Measurements from ENCODE around the gene GATA6. TPM values are rescaled to one million over a fixed set of nuclear protein-coding genes. Genes with fewer than 3 reads are reported as not detected.

Gene GATA6
- total RNA-seq (2021; fragmentation: NEBNext Ultra II Directional; extraction: Animal tissue kit (Norgen Biotek cat#: 25700)) (0.09 and 0.25 TPM in 2 replicates), polyA plus RNA-seq (2011; rRNA removed) (0.02 TPM in 1 of 2 replicates, not detected in the other), polyA minus RNA-seq (2011; rRNA and poly(A)+ RNA removed) (0.06 TPM in 1 of 2 replicates, not detected in the other)
- polyA plus RNA-seq (2011; cell fraction: cytosol; rRNA removed), result not detected
- polyA plus RNA-seq (2011; cell fraction: nucleus; rRNA removed), result 0.03 TPM
- polyA plus RNA-seq (2012, experiment 1 of 2), result 0.09 to 0.19 TPM (median 0.18 TPM) in 3 of 4 replicates, not detected in the other
- 0.14 TPM for polyA plus RNA-seq (2012, experiment 2 of 2)
- polyA plus RNA-seq (2013, experiment 1 of 2), result not detected
- polyA plus RNA-seq (2013, experiment 2 of 2), result not detected
- not detected for polyA minus RNA-seq (2011; cell fraction: cytosol; rRNA and poly(A)+ RNA removed)
- polyA minus RNA-seq (2011; cell fraction: nucleus; rRNA and poly(A)+ RNA removed), result not detected
- long read RNA-seq, experiment 1, result 0 reads
- long read RNA-seq, experiment 2, result 0 reads

DNA sequence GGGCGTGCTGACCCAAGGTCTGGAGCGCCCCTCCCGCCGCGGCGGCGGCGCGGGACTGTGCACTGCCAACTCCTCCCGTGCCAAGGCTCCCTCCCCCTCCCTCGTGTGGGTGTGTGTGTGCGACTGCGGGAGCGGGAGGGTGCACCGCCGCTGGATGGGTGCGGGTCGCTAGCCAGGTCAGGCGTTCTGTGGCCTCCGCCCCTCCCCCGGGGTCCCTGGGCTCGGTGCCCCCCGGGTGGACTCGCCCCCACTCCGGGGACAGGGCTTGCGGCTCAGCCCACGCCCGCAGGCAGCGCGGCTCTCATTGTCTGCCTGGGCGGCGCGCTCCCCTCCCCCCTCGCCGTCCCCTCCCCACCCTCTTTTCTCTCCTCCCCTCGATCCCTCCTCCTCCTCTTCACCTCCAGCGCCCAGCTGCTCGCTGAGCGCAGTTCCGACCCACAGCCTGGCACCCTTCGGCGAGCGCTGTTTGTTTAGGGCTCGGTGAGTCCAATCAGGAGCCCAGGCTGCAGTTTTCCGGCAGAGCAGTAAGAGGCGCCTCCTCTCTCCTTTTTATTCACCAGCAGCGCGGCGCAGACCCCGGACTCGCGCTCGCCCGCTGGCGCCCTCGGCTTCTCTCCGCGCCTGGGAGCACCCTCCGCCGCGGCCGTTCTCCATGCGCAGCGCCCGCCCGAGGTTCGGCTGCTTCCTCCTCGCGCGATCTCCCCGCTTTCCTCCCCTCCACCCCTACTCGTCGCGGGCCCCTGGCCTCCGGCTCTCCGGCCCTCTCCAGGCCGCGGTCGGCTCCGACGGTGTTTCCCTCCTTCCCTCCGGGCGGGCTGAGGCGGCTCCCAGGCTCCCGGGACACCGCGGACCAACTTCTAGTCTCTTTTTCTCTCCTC, at the start of gene GATA6:
Gene GATA6 (plus strand): TSS at position 579 of the 878 bp plus-strand sequence. CDS start 1,556 bp downstream, outside the sequence.
- Histone ChIP-seq H3K27me3 (replicated peaks in 1 of 4; ENCODE audit: control insufficient read depth in 3 of 4, extremely low read depth in 1 of 4, insufficient read depth in 3 of 4, low read length in 3 of 4) (peaks cover 89 to 100% (median 96%) of the 10 kb centered on the region in 4 experiments), H2BK12ac (ENCODE audit: low read depth, low read length) (peak within 1 kb of the TSS; percentile 22; the same call in 1 of the 2 replicates), H2AK5ac (ENCODE audit: low read depth, low read length) (no peak within 1 kb of the TSS), H3K4ac (replicated peaks; ENCODE audit: insufficient read length, low read depth, low read length) (no peak within 1 kb of the TSS), H3K4me1 (replicated peaks in 1 of 4; ENCODE audit: control insufficient read depth in 3 of 4, insufficient read depth in 4 of 4, low read length in 3 of 4) (peaks cover 0 to 37% (median 15%) of the 10 kb centered on the region in 4 experiments; a peak in 6 of 7 replicates), H3K79me1 (ENCODE audit: low read depth, low read length) (no peaks in the 10 kb centered on the region), H3K27ac (ENCODE audit: low read depth, low read length) (no peak within 1 kb of the TSS), H3K18ac (ENCODE audit: extremely low read depth, low read length) (peak within 1 kb of the TSS; percentile 60; the same call in 1 of the 2 replicates), H3K23ac (ENCODE audit: insufficient read length) (no peak within 1 kb of the TSS), H4K20me1 (replicated peaks in 1 of 2; ENCODE audit: control insufficient read depth in 1 of 2, insufficient read depth in 2 of 2, low read length in 2 of 2) (peaks cover 26 to 30% of the 10 kb centered on the region in 2 experiments), H2BK15ac (ENCODE audit: low read length) (no peak within 1 kb of the TSS), H4K5ac (ENCODE audit: insufficient read length, low read depth, low read length) (no peak within 1 kb of the TSS), H2BK20ac (ENCODE audit: low read length) (0 out of 2 replicates have a peak within 1 kb of the TSS, but pooled peaks have one; percentile 61), H3K14ac (ENCODE audit: insufficient read length) (no peak within 1 kb of the TSS), H2BK5ac (ENCODE audit: low read depth, low read length) (no peak within 1 kb of the TSS), H4K91ac (replicated peaks; ENCODE audit: insufficient read length, low read length) (no peak within 1 kb of the TSS), H3K9ac (replicated peaks in 1 of 4; ENCODE audit: extremely low read depth in 1 of 4, low read depth in 3 of 4, low read length in 3 of 4) (no peak within 1 kb of the TSS), H3K23me2 (ENCODE audit: low read depth, low read length) (peaks cover 17% of the 10 kb centered on the region; the same call in 1 of the 2 replicates), H3K4me2 (ENCODE audit: insufficient read depth in 1 of 2, low read depth in 2 of 2, low read length in 2 of 2) (peak within 1 kb of the TSS; percentile 71 to 88), H4K8ac (ENCODE audit: extremely low read depth, insufficient read depth, low read length) (peak within 1 kb of the TSS; percentile 12), H3K4me3 (ENCODE audit: extremely low read depth in 1 of 4, insufficient read depth in 2 of 4, low read depth in 3 of 4, low read length in 4 of 4) (peak within 1 kb of the TSS; percentile 34 to 70 (median 50)), H3K36me3 (ENCODE audit: control insufficient read depth in 2 of 4, insufficient read depth in 4 of 4, low read length in 3 of 4) (peaks cover 0 to 19% (median 0%) of the 10 kb centered on the region in 4 experiments; a peak in 1 of 8 replicates), H3K56ac (replicated peaks; ENCODE audit: insufficient read length, low read depth, low read length) (no peak within 1 kb of the TSS), H3K79me2 (ENCODE audit: control insufficient read depth in 1 of 2, insufficient read depth in 2 of 2, low read length in 2 of 2) (no peaks in the 10 kb centered on the region), H3K9me3 (ENCODE audit: insufficient read depth in 2 of 2, low read depth in 1 of 2, low read length in 1 of 2) (no peaks in the 10 kb centered on the region), H2AFZ (ENCODE audit: low read length) (peak within 1 kb of the TSS; percentile 24; the same call in 1 of the 2 replicates), H2BK120ac (replicated peaks; ENCODE audit: low read depth, low read length) (no peak within 1 kb of the TSS)
- DNase-seq (ENCODE audit: low read depth in 1 of 2, low spot score in 2 of 2) (peak; percentile 80 to 87), FAIRE-seq (no peak)
- ChIA-PET CTCF (ENCODE audit: partially characterized antibody) (no interaction called here), POLR2A (ENCODE audit: partially characterized antibody) (no interaction called here)
- WGBS, 2 experiments (ENCODE audit: extremely low coverage in 1 of 2, insufficient coverage in 1 of 2, insufficient read length in 1 of 2, insufficient replicate concordance in 2 of 2, low coverage in 1 of 2, low lambda C conversion rate in 2 of 2, missing lambda C conversion rate in 1 of 2), result 2% methylated on average over 10 of the region's 87 CpGs; no CpG with 5 or more reads in 1 of the 2 experiments
- no peak for TF ChIP-seq CREB1 (IDR thresholded peaks at IDR 0.05)
- TF ChIP-seq RNF2 (IDR thresholded peaks at IDR 0.05; ENCODE audit: borderline replicate concordance, low read depth, low read length, missing control alignments, poor library complexity, severe bottlenecking), result peak; percentile 23
- 0 out of 4 replicates have a peak, but pooled peaks of 1 of the 2 experiments have one; percentile 19 for TF ChIP-seq SIN3A (conservative IDR thresholded peaks at IDR 0.05 in 1 of 2, IDR thresholded peaks at IDR 0.05 in 1 of 2; ENCODE audit: low read depth in 1 of 2, low read length in 2 of 2)
- TF ChIP-seq TEAD4 (IDR thresholded peaks at IDR 0.05; ENCODE audit: low read depth, low read length), result no peak
- no peak for TF ChIP-seq EZH2 (IDR thresholded peaks at IDR 0.05; ENCODE audit: low read depth, low read length, severe bottlenecking)
- TF ChIP-seq CHD2 (IDR thresholded peaks at IDR 0.05; ENCODE audit: low read length), result no peak
- peak; percentile 85 for TF ChIP-seq EGR1 (IDR thresholded peaks at IDR 0.05; ENCODE audit: borderline replicate concordance, low read depth, low read length)
- TF ChIP-seq TAF1 (IDR thresholded peaks at IDR 0.05; ENCODE audit: low read depth, low read length), result 0 out of 2 replicates have a peak, but pooled peaks have one; percentile 25
